ENCODE data around the gene PDGFD.

The PDGFD gene

DNA sequence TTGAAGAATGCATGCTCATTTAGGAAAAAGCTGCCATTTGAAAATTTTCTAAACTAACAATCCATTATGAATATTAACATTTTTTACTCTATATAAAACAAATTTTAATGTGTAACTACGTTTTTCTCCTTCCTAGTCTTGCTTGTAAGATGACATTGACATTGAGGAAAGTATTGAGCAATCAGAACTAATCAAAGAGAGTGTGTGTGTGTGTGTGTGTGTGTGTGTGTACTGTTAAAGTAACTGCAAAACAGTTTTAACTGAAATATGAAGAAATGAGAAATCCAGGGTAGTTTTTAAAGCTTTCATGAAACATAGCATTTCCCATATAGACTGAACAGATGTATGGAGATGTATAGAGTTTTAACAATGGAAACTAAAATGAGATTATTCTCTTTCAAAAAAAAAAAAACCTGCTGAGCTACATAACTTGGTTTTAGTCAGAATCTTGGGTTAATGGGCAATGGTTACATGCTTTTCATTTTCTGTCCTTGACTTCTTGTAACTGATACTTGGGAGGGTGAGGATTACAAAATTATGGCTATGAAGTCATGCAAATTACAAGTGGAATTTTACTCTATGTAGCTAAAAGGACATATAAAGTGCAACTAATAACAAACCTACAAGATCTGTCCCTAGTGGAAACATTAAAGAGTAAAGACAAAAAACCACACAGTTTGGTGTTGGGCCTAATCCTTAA is 2.0 kb downstream of the PDGFD start:
- TF ChIP-seq CTCF (conservative IDR thresholded peaks at IDR 0.05; ENCODE audit: low read depth), result no peak
- CTCF ChIA-PET, result no interaction called here
- POLR2A ChIA-PET (ENCODE audit: low non-redundant PET), result no interaction called here
- no peak overlapping the region for H3K27ac ChIP-seq
- DNase-seq (ENCODE audit: low spot score), result no peak

GRCh38 chr11:104159356-104159755 is 4.6 kb downstream of the PDGFD start:
- no peak for TF ChIP-seq CTCF (conservative IDR thresholded peaks at IDR 0.05; ENCODE audit: low read depth)
- ChIA-PET POLR2A (ENCODE audit: low non-redundant PET) (no interaction called here), CTCF (interaction anchor here (0.6 kb wide), 1 partner anchor 1934 kb away, joined by 3 read pairs; no protein-coding TSS in a partner anchor)
- DNase-seq (ENCODE audit: low spot score), result no peak
- no peak overlapping the region for H3K27ac ChIP-seq

- H3K27ac ChIP-seq, result no peak overlapping the region
- TF ChIP-seq CTCF (conservative IDR thresholded peaks at IDR 0.05; ENCODE audit: low read depth), result no peak
- DNase-seq (ENCODE audit: low spot score), result no peak
- ChIA-PET CTCF (no interaction called here), POLR2A (ENCODE audit: low non-redundant PET) (no interaction called here)
These were observed 8.6 kb downstream of the PDGFD start for GRCh38 chr11:104155375-104155774.

DNA sequence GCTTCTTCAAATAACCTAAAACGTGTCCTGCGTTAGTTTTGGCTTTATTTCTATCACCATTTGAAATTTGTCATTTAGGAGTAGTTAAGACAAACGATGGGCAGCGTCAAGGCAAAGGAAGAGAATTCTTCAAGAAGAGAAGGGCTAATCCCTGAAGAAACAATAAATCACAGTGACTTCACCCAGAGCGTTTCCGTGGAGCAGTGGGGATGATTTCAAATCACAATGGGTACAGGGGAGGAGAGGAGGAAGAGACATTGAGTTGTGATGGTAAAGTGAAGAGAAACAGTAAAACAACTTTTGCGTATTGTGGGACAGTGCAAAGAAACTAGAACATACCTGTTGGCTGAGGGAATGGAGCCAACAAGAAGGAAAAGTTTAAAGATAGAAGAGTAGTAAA is 9.7 kb downstream of the PDGFD start:
- no peak for DNase-seq (ENCODE audit: low spot score)
- no peak for TF ChIP-seq CTCF (conservative IDR thresholded peaks at IDR 0.05; ENCODE audit: low read depth)
- CTCF ChIA-PET, result no interaction called here
- POLR2A ChIA-PET (ENCODE audit: low non-redundant PET), result no interaction called here
- no peak overlapping the region for H3K27ac ChIP-seq

DNA sequence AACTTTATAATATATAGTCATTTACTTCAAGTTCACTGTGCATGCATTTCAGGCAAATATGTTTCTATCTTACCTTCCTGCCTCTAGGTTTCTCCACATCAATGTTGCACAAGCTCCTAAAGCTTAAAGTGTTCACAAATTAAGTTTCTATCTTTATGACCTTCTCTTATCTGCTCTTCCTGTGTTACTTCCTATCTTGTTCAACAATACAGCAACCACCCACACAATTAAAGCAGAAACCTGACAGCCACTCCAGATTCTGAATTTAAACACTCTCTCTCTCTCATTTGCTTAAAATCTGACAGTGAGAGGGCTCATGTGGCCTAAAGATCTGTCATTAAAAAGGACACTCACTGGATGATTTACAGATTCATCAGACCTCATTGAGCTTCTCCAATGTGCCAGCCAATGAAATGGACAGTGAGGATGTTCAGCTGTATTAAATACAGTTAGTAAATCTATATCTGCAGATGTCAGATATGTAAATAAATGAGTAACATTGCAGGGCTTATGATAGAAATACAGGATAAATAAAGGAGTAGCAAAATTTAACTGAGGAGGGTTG is 10.9 kb downstream of the PDGFD start:
- H3K27ac ChIP-seq, result no peak overlapping the region
- ChIA-PET POLR2A (ENCODE audit: low non-redundant PET) (no interaction called here), CTCF (no interaction called here)

More for the DNA sequence above, 10.9 kb downstream of the PDGFD start:
- DNase-seq (ENCODE audit: low spot score), result no peak
- no peak for TF ChIP-seq CTCF (conservative IDR thresholded peaks at IDR 0.05; ENCODE audit: low read depth)
